SU-DHL-6 (cell line): ENCODE measurements around the gene TGM1.

ENCODE experiments used
- EZH2phosphoT487 ChIP-seq: fragments of 200-600 bp; sonication (generic), shearing (Covaris generic); conservative IDR thresholded peaks from 2 replicates; pipeline ENCODE4 v1.6.1; 2018; ENCODE audit warnings: mild to moderate bottlenecking, antibody characterized with exemption, low read length, moderate library complexity, mixed read lengths
- TF ChIP-seq, protein P1 (sequence below): fragments of 200-600 bp; sonication (generic); IDR thresholded peaks from one replicate; pipeline ENCODE4 v1.5.1; 2017; ENCODE audit warnings: antibody characterized with exemption, mild to moderate bottlenecking, low read length, moderate library complexity; ENCODE audit not compliant: insufficient read depth, poor library complexity, severe bottlenecking

GRCh38 chr14:24269368-24269767, 6.4 kb upstream of the TGM1 start:
- TF ChIP-seq, protein P1, sequence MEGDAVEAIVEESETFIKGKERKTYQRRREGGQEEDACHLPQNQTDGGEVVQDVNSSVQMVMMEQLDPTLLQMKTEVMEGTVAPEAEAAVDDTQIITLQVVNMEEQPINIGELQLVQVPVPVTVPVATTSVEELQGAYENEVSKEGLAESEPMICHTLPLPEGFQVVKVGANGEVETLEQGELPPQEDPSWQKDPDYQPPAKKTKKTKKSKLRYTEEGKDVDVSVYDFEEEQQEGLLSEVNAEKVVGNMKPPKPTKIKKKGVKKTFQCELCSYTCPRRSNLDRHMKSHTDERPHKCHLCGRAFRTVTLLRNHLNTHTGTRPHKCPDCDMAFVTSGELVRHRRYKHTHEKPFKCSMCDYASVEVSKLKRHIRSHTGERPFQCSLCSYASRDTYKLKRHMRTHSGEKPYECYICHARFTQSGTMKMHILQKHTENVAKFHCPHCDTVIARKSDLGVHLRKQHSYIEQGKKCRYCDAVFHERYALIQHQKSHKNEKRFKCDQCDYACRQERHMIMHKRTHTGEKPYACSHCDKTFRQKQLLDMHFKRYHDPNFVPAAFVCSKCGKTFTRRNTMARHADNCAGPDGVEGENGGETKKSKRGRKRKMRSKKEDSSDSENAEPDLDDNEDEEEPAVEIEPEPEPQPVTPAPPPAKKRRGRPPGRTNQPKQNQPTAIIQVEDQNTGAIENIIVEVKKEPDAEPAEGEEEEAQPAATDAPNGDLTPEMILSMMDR: no peak
- no peak for TF ChIP-seq EZH2phosphoT487
